IMR-90 (cell line): Measurements from ENCODE around the gene ABCB10. TPM values are rescaled to one million over a fixed set of nuclear protein-coding genes. Genes with fewer than 3 reads are reported as not detected.

Experiments used
- ATAC-seq: fragments of 200-7000 bp; cut with Tn5 transposase; 2 replicates; pipeline ENCODE4 v1.9.1; 2020; ENCODE audit warnings: low read depth, mild to moderate bottlenecking, moderate library complexity
- BruUV-seq: library from RNA; stranded (reverse); fragments of 400-500 nt; replicated peaks from 2 replicates; lab custom pipeline; 2021; lab: Mats Ljungman, UMichigan
- CTCF ChIA-PET: fragments of 300-600 bp; formaldehyde crosslinking; extraction: SDS; loops from one replicate; lab custom pipeline; 2021; ENCODE audit warnings: antibody characterized with exemption; lab: Yijun Ruan, JAX
- POLR2A ChIA-PET: fragments of 300-600 bp; sonication (Branson Sonifier 250); formaldehyde crosslinking; loops from one replicate; lab custom pipeline; 2022; ENCODE audit warnings: antibody characterized with exemption; ENCODE audit not compliant: unreplicated experiment; lab: Charles Lee
- DNase-seq: peaks from one replicate; pipeline ENCODE4 v3.0.0; 2013
- H2AFZ ChIP-seq: replicated peaks from 2 replicates; pipeline ENCODE3; 2013; ENCODE audit warnings: low read length, mild to moderate bottlenecking; ENCODE audit not compliant: poor library complexity
- H2AK5ac ChIP-seq: 2 replicates; pipeline ENCODE4 v1.6.1; 2013; ENCODE audit warnings: low read depth, low read length, inconsistent platforms
- H2AK9ac ChIP-seq: replicated peaks from 2 replicates; pipeline ENCODE3; 2013; ENCODE audit warnings: mild to moderate bottlenecking, low read depth, low read length, moderate library complexity; ENCODE audit not compliant: poor library complexity
- H2BK120ac ChIP-seq: 2 replicates; pipeline ENCODE4 v1.6.1; 2013; ENCODE audit warnings: low read depth, low read length, inconsistent platforms
- H2BK15ac ChIP-seq: 3 replicates; pipeline ENCODE4 v1.6.1; 2013; ENCODE audit warnings: low read depth, low read length, inconsistent platforms
- H2BK20ac ChIP-seq: 2 replicates; pipeline ENCODE4 v1.6.1; 2013; ENCODE audit warnings: low read depth, mild to moderate bottlenecking, inconsistent platforms, low read length, moderate library complexity
- H2BK5ac ChIP-seq: 2 replicates; pipeline ENCODE4 v1.6.1; 2013; ENCODE audit warnings: mild to moderate bottlenecking, low read depth, low read length, inconsistent platforms; ENCODE audit not compliant: poor library complexity, severe bottlenecking
- H3K14ac ChIP-seq: replicated peaks from 2 replicates; pipeline ENCODE4 v1.6.1; 2013; ENCODE audit warnings: low read depth, low read length, inconsistent platforms
- H3K18ac ChIP-seq: 2 replicates; pipeline ENCODE4 v1.6.1; 2013; ENCODE audit warnings: low read depth, low read length, control low read depth
- H3K23ac ChIP-seq: 2 replicates; pipeline ENCODE4 v1.6.1; 2013; ENCODE audit warnings: low read depth, low read length, inconsistent platforms
- H3K27ac ChIP-seq: 2 replicates; pipeline ENCODE4 v1.5.1; 2013; ENCODE audit warnings: mild to moderate bottlenecking, control low read depth, low read length; ENCODE audit not compliant: insufficient read depth
- H3K27me3 ChIP-seq: 2 replicates; pipeline ENCODE4 v1.6.1; 2013; ENCODE audit warnings: low read length; ENCODE audit not compliant: control insufficient read depth, insufficient read depth
- H3K36me3 ChIP-seq: 2 replicates; pipeline ENCODE4 v1.6.1; 2013; ENCODE audit warnings: low read length, mixed read lengths; ENCODE audit not compliant: control insufficient read depth, insufficient read depth
- H3K4ac ChIP-seq: 2 replicates; pipeline ENCODE4 v1.6.1; 2013; ENCODE audit warnings: low read depth, low read length, inconsistent platforms
- H3K4me1 ChIP-seq: 2 replicates; pipeline ENCODE4 v1.6.1; 2013; ENCODE audit warnings: low read length, mixed read lengths; ENCODE audit not compliant: control insufficient read depth, insufficient read depth
- H3K4me2 ChIP-seq: 2 replicates; pipeline ENCODE4 v1.6.1; 2013; ENCODE audit warnings: low read depth, mild to moderate bottlenecking, control low read depth, low read length, moderate library complexity
- H3K4me3 ChIP-seq: 2 replicates; pipeline ENCODE4 v1.5.1; 2013; ENCODE audit warnings: low read depth, mild to moderate bottlenecking, control low read depth, low read length, moderate library complexity; ENCODE audit not compliant: insufficient read depth
- H3K56ac ChIP-seq: 2 replicates; pipeline ENCODE4 v1.6.1; 2013; ENCODE audit warnings: low read length, inconsistent platforms; ENCODE audit not compliant: insufficient read depth; ENCODE audit errors: extremely low read depth
- H3K79me1 ChIP-seq, 2 experiments: 2 replicates each; pipeline ENCODE4 v1.6.1; 2013; ENCODE audit warnings: low read length in 2 of 2, inconsistent platforms in 1 of 2, low read depth in 1 of 2
- H3K9ac ChIP-seq: 2 replicates; pipeline ENCODE4 v1.6.1; 2013; ENCODE audit warnings: low read depth, low read length, control low read depth
- H3K9me1 ChIP-seq: 2 replicates; pipeline ENCODE4 v1.6.1; 2013; ENCODE audit warnings: low read length, inconsistent platforms; ENCODE audit not compliant: insufficient read depth
- H3K9me3 ChIP-seq: 2 replicates; pipeline ENCODE4 v1.6.1; 2013; ENCODE audit warnings: low read length; ENCODE audit not compliant: control insufficient read depth, insufficient read depth
- H4K20me1 ChIP-seq: 2 replicates; pipeline ENCODE4 v1.6.1; 2013; ENCODE audit warnings: low read length, inconsistent platforms; ENCODE audit not compliant: insufficient read depth
- H4K5ac ChIP-seq: 2 replicates; pipeline ENCODE4 v1.6.1; 2013; ENCODE audit warnings: mild to moderate bottlenecking, low read depth, low read length, control low read depth
- H4K8ac ChIP-seq, 2 experiments: 2 replicates each; pipeline ENCODE4 v1.6.1; 2013; ENCODE audit warnings: low read depth in 2 of 2, low read length in 2 of 2, control low read depth in 1 of 2, inconsistent platforms in 1 of 2
- H4K91ac ChIP-seq: 2 replicates; pipeline ENCODE4 v1.6.1; 2013; ENCODE audit warnings: low read depth, low read length, inconsistent platforms; ENCODE audit not compliant: insufficient read depth
- FOS ChIP-seq: fragments of 150-350 bp; IDR thresholded peaks from 2 replicates; pipeline ENCODE4 v1.6.1; 2016; ENCODE audit warnings: low read depth, low read length
- MAFK ChIP-seq: IDR thresholded peaks from 2 replicates; pipeline ENCODE4 v1.6.1; 2012; ENCODE audit warnings: low read depth, low read length, improper control_type of control experiment
- RAD21 ChIP-seq: IDR thresholded peaks from 2 replicates; pipeline ENCODE4 v1.6.1; 2012; ENCODE audit warnings: low read length, improper control_type of control experiment
- RCOR1 ChIP-seq: IDR thresholded peaks from 2 replicates; pipeline ENCODE4 v1.6.1; 2012; ENCODE audit warnings: mild to moderate bottlenecking, low read length, improper control_type of control experiment; ENCODE audit not compliant: insufficient replicate concordance
- WGBS, 2 experiments: methylation state at CpG; one replicate each; pipeline versions ENCODE4 v1.1.5 to v1.1.7; 2013; ENCODE audit warnings: missing lambda C conversion rate in 2 of 2; ENCODE audit not compliant: insufficient read length in 1 of 2; ENCODE audit errors: extremely low coverage in 2 of 2; 5-methylcytosine and 5-hydroxymethylcytosine counted together
- dilution Hi-C: fragments of 300-500 bp; cut with HindIII; formaldehyde crosslinking; loops from one replicate; pipeline ENCODE4 v1.14.3; 2018; ENCODE audit warnings: low sequenced_read_pairs; ENCODE audit not compliant: unreplicated experiment
- in situ Hi-C: fragments of 300-500 bp; cut with MboI; formaldehyde crosslinking; loops from 3 replicates; pipeline ENCODE4 v1.14.3; 2019; ENCODE audit warnings: low sequenced_read_pairs, inconsistent platforms, mixed read lengths
- intact Hi-C: fragments of 100-400 bp; cut with micrococcal nuclease; formaldehyde crosslinking; loops from 2 replicates; pipeline ENCODE4 v1.10.0; 2022
- polyA plus RNA-seq, 3 experiments: library from polyadenylated mRNA; depleted of rRNA; stranded (reverse); fragments of >200 nt; gene quantifications; 2 replicates each; pipeline ENCODE4 v1.2.3, GENCODE V29; 2012; ENCODE audit warnings: low replicate concordance in 1 of 3
- total RNA-seq: library from RNA; depleted of rRNA; stranded (reverse); fragments of >200 nt; gene quantifications from 2 replicates; pipeline ENCODE4 v1.2.3, GENCODE V29; 2012

ABCB10 gene
- total and polyA plus RNA-seq, 2 of the 4 experiments (the other 2 are of a cell fraction): 6.5 to 10.9 TPM

DNA sequence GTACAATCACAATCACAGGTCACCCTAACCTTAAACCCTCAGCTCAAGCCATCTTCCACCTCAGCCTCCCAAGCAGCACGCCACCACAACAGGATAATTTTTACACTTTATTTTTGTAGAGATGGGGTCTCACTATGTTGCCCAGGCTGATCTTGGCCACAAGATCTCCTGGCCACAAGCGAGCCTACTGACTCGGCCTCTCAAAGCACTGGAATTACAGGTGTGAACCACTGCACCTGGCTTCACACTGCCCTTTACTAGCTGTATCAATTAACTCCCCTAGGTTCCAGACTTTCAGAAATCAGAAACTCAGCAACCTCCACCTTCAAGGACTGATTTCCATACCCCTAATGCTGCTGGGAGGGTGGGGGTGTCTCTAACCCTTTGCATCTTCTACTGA, 87.3 kb downstream of the ABCB10 start:
- H4K5ac ChIP-seq: no peak overlapping the region
- no peak overlapping the region for H3K14ac ChIP-seq
- H3K36me3 ChIP-seq: peaks cover 37% of the 10 kb centered on the region
- intact Hi-C loops (no loop called here), in situ Hi-C loops (no loop called here), dilution Hi-C loops (no loop called here)
- no peaks in the 10 kb centered on the region for H3K27me3 ChIP-seq
- no peak for TF ChIP-seq RAD21
- TF ChIP-seq RCOR1: no peak
- no peak for TF ChIP-seq MAFK
- no peak for TF ChIP-seq FOS
- no peak overlapping the region for H4K8ac ChIP-seq
- no peak overlapping the region for H2BK5ac ChIP-seq
- no peak overlapping the region for H2BK120ac ChIP-seq
- H3K56ac ChIP-seq: no peak overlapping the region
- no peak overlapping the region for H2BK20ac ChIP-seq
- CTCF ChIA-PET: no interaction called here
- no peak overlapping the region for H3K4me3 ChIP-seq
- H3K4ac ChIP-seq: no peak overlapping the region
- no peaks in the 10 kb centered on the region for H3K79me1 ChIP-seq
- H4K20me1 ChIP-seq: no peaks in the 10 kb centered on the region
- POLR2A ChIA-PET: no interaction called here
- no peak overlapping the region for H2AFZ ChIP-seq
- H3K9me3 ChIP-seq: no peaks in the 10 kb centered on the region
- no peak overlapping the region for H3K9ac ChIP-seq
- no peak overlapping the region for H4K91ac ChIP-seq
- no peaks in the 10 kb centered on the region for H3K9me1 ChIP-seq
- 100% methylated on average over 1 of the region's 3 CpGs; no CpG with 5 or more reads in 1 of the 2 experiments for WGBS, 2 experiments
- BruUV-seq: no TSS peak
- no peak overlapping the region for H2BK15ac ChIP-seq
- no peak overlapping the region for H2AK9ac ChIP-seq
- H2AK5ac ChIP-seq: no peak overlapping the region
- no peak overlapping the region for H3K23ac ChIP-seq
- H3K27ac ChIP-seq: no peak overlapping the region
- no peak overlapping the region for H3K18ac ChIP-seq
- DNase-seq: no peak
- no peaks in the 10 kb centered on the region for H3K4me1 ChIP-seq
- ATAC-seq: no peak
- H3K4me2 ChIP-seq: no peak overlapping the region
